Adrenal gland (tissue), 12 donors: ENCODE measurements around the gene CANX. TPM values are rescaled to one million over a fixed set of nuclear protein-coding genes. Genes with fewer than 3 reads are reported as not detected.
"Not testable (repeated sequence)": the region's sequence is repeated elsewhere in the genome, so short reads cannot be mapped to it uniquely, and the experiment has no call there.

Experiments
- DNase-seq, 7 donors: peaks; one replicate each; pipeline ENCODE4 v3.0.0-alpha.2; 2019 to 2020
- H3K27ac ChIP-seq, 5 donors: fragments of 200-600 bp; sonication (generic) in 4 of 5; 1 replicate in 3 of 5; 2 replicates in 2 of 5; pipeline versions ENCODE4 v1.5.1 to v1.8.0; 2016 to 2020; ENCODE audit warnings: mild to moderate bottlenecking in 1 of 5
- H3K27me3 ChIP-seq: fragments of 200-600 bp; 2 replicates; pipeline ENCODE4 v1.8.0; 2021
- H3K36me3 ChIP-seq, 2 donors: fragments of 200-600 bp; replicated peaks in 1 of 2; 1 replicate in 1 of 2; 2 replicates in 1 of 2; pipeline versions ENCODE4 v1.5.1 to v1.8.0; 2018 to 2022
- H3K4me1 ChIP-seq, 2 donors: fragments of 200-600 bp; replicated peaks in 1 of 2; 1 replicate in 1 of 2; 2 replicates in 1 of 2; pipeline versions ENCODE4 v1.5.1 to v1.8.0; 2018 to 2021
- H3K4me3 ChIP-seq, 4 donors: fragments of 200-600 bp; sonication (generic) in 3 of 4; one replicate each; pipeline ENCODE4 v1.5.1; 2016 to 2018
- H3K9me3 ChIP-seq, 3 donors: fragments of 200-600 bp; sonication (generic) in 1 of 3; replicated peaks in 1 of 3; 1 replicate in 2 of 3; 2 replicates in 1 of 3; pipeline versions ENCODE4 v1.5.1 to v1.8.0; 2016 to 2021
- POLR2A ChIP-seq, 2 donors: fragments of 450-650 bp; IDR thresholded peaks; one replicate each; pipeline ENCODE4 v1.6.1; 2017; ENCODE audit warnings: antibody characterized with exemption in 2 of 2, mild to moderate bottlenecking in 2 of 2, moderate library complexity in 1 of 2
- WGBS, 4 donors: extraction: QIAGEN DNeasy Blood & Tissue Kit in 2 of 4; methylation state at CpG; one replicate each; pipeline versions ENCODE4 v1.1.5 to v1.1.7; 2013 to 2017; 5-methylcytosine and 5-hydroxymethylcytosine counted together
- intact Hi-C, 2 donors: fragments of 100-400 bp; cut with DNase I; formaldehyde crosslinking; loops; one replicate each; pipeline versions ENCODE4 v1.14.1 to v1.15.0; 2022 to 2023
- polyA plus RNA-seq, 3 donors: library from polyadenylated mRNA; stranded (reverse); fragments of 200-250 nt in 2 of 3; fragments of 350-450 nt in 1 of 3; fragmentation: Illumina TruSeq in 1 of 3; extraction: RNeasy Lipid Tissue Mini Kit (QIAGEN cat#74804) in 1 of 3; gene quantifications; one replicate each; pipeline ENCODE4 v1.2.3, GENCODE V29; 2013 to 2014
- total RNA-seq, 9 donors: library from RNA; depleted of rRNA in 4 of 9; stranded (reverse); fragments of >200 nt in 4 of 9; fragments of 120-200 nt in 1 of 9; fragmentation: NEBNext Ultra II Directional in 1 of 9; extraction: Animal tissue kit (Norgen Biotek cat#: 25700) in 1 of 9; gene quantifications; one replicate each; pipeline versions ENCODE4 v1.1.0 to v1.2.4, GENCODE V29; 2013 to 2023
- TF ChIP-seq, protein P1 (sequence below), 6 experiments: fragments of 450-650 bp in 4 of 6; fragments of 200-600 bp in 2 of 6; sonication (generic) in 1 of 6; IDR thresholded peaks; 1 replicate in 5 of 6; 2 replicates in 1 of 6; pipeline versions ENCODE4 v1.5.1 to v1.8.0; 2016 to 2021; ENCODE audit warnings: antibody characterized with exemption in 6 of 6, mild to moderate bottlenecking in 2 of 6, moderate library complexity in 1 of 6
- donor health status: healthy with polysubstance abuse.
- donor health status: Bipolar disorder and iron deficiency.
- donor health status: DM: yes; HTN: yes; CAD: no.
- donor health status: DM: no; HTN: no; CAD: no.
- donor health status: DM: no; HTN: no; CAD: no.
- donor health status: DM: yes; HTN: yes; CAD: no.

The CANX gene
- total and polyA plus RNA-seq, 12 donors: 80.0 to 1,022 (median 394) TPM

DNA sequence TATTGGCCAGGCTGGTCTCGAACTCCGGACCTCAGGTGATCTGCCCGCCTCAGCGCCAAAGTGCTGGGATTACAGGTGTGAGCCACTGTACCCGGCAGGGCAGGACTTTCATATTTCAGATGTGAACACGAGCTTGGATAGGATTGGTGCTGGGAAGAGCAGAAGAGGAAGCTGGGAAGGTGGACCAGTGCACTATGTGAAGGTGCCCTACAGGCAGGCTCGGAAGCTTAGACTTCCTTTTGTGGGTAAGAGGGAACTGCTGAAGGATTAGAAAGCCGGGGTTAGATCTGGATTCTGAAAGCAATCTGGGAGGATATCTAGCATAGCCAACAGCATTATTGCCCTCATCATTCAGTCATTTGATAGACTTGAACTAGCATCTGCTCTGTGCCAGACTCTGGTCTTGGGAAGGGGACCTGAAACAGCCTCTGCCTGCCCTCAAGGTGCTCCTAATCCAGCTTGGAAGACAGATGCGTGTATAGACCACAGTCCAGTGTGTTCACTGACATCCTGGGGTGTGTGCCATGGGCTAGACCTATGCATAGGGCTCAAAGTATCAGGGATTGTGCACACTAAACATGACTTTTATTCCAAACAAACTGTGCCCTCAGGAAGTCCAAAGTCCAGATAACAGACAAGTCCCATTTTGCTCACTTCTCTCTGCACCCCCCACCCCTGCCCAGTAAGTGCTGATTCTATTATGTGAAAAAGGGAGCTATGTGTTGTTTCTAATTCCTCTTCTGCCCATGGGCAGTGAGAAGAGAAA is 18.6 kb upstream of the CANX start:
- H3K4me3 ChIP-seq: no peak overlapping the region
- peaks cover 15 to 17% of the 10 kb centered on the region in 2 donors for H3K4me1 ChIP-seq
- 88 to 94% (median 91%) methylated on average over 7 to 9 of the region's 9 CpGs for WGBS, 4 donors
- no peaks in the 10 kb centered on the region for H3K9me3 ChIP-seq
- H3K36me3 ChIP-seq: no peaks in the 10 kb centered on the region
- intact Hi-C loops: no loop called here
- no peaks in the 10 kb centered on the region for H3K27me3 ChIP-seq
- H3K27ac ChIP-seq: no peak overlapping the region
- no peak for TF ChIP-seq POLR2A (IDR thresholded peaks at IDR 0.05)
- TF ChIP-seq, protein P1, sequence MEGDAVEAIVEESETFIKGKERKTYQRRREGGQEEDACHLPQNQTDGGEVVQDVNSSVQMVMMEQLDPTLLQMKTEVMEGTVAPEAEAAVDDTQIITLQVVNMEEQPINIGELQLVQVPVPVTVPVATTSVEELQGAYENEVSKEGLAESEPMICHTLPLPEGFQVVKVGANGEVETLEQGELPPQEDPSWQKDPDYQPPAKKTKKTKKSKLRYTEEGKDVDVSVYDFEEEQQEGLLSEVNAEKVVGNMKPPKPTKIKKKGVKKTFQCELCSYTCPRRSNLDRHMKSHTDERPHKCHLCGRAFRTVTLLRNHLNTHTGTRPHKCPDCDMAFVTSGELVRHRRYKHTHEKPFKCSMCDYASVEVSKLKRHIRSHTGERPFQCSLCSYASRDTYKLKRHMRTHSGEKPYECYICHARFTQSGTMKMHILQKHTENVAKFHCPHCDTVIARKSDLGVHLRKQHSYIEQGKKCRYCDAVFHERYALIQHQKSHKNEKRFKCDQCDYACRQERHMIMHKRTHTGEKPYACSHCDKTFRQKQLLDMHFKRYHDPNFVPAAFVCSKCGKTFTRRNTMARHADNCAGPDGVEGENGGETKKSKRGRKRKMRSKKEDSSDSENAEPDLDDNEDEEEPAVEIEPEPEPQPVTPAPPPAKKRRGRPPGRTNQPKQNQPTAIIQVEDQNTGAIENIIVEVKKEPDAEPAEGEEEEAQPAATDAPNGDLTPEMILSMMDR (IDR thresholded peaks at IDR 0.05): no peak
- DNase-seq: no peak

DNA sequence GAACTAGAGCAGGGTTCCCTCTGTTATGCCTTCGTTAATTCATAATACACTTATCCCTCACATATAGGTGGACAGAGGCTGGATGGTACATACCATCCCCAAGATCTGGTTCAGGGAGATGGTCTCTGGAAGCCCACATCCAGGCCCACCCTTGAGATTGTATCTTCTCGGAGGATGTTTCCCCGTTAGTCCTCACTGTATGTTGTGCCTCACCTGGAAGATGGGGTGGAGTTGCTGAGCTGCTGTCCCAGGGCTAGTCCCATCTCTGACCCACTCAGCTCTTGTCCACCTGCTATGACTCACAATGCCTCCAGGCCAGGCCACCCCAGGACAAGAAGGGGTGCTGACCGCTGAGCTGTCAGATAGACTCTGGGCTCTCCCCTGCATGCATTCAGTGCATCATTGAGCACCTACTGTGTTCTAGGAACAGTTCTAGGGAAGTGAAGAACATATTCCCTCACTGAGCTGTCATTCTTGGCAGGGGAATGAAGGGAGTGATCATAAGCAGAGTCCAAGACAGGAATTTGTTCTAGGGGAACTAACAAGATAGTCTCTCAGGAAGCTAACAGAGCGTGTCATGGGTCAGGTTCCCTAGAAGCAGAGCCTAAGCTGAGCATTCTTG is 17.9 kb upstream of the CANX start, which contains the start of gene CBY3:
TSS of gene CBY3 (minus strand) at position 255 of the 622 bp plus-strand sequence. CDS start at position 139, 116 bp downstream.
- Histone ChIP-seq H3K9me3 (no peaks in the 10 kb centered on the region), H3K36me3 (no peaks in the 10 kb centered on the region), H3K4me3 (no peak within 1 kb of the TSS), H3K27me3 (no peaks in the 10 kb centered on the region), H3K4me1 (peaks cover 15 to 17% of the 10 kb centered on the region in 2 donors), H3K27ac (no peak within 1 kb of the TSS)
- TF ChIP-seq POLR2A (IDR thresholded peaks at IDR 0.05): no peak
- TF ChIP-seq, protein P1 (IDR thresholded peaks at IDR 0.05): no peak
- 89 to 93% (median 92%) methylated on average over 5 of the region's 5 CpGs for WGBS, 4 donors
- intact Hi-C loops: no loop called here
- DNase-seq: no peak

DNA sequence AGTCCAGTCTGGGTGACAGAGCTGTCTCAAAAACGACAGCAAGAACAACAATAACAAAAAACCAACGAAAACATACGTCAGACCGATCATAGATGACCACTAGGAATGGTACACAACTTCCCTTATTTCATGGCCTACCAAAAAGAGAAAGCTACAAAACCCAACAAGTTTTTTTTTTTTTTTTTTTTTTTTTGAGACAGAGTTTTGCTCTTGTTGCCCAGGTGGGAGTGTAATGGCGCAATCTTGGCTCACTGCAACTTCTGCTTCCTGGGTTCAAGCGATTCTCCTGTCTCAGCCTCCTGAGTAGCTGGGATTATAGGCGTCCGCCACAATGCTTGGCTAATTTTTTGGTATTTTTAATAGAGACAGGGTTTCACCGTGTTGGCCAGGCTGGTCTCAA is 9.6 kb upstream of the CANX start:
- H3K4me3 ChIP-seq, H3K9me3 ChIP-seq, H3K36me3 ChIP-seq, H3K27me3 ChIP-seq, intact Hi-C loops, H3K27ac ChIP-seq, H3K4me1 ChIP-seq, DNase-seq: not testable (repeated sequence)
- WGBS, 4 donors: 85 to 92% (median 87%) methylated on average over 9 of the region's 9 CpGs

DNA sequence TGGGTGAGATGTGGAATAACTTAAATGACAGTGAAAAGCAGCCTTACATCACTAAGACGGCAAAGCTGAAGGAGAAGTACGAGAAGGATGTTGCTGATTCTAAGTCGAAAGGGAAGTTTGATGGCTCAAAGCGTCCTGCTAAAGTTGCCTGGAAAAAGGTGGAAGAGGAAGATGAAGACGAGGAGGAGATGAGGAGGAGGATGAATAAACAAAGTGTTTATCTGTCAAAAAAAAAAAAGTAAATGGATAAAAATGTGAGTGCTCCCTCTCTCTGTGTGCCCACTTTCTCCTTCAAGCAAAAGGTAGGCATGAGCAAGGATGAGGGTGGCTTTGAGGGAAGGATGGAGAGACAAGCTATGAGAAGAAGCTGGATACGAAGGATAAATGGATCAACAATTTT is 4.2 kb upstream of the CANX start:
- WGBS, 4 donors: 82 to 88% (median 84%) methylated on average over 6 of the region's 6 CpGs
- H3K27ac ChIP-seq: no peak overlapping the region

More for the DNA sequence above, 4.2 kb upstream of the CANX start:
- no peak for DNase-seq
- H3K4me3 ChIP-seq: no peak overlapping the region
- H3K36me3 ChIP-seq: no peaks in the 10 kb centered on the region
- no peaks in the 10 kb centered on the region for H3K9me3 ChIP-seq
- no peaks in the 10 kb centered on the region for H3K27me3 ChIP-seq
- TF ChIP-seq, protein P1 (IDR thresholded peaks at IDR 0.05): no peak
- TF ChIP-seq POLR2A (IDR thresholded peaks at IDR 0.05): no peak
- intact Hi-C loops: no loop called here
- peaks cover 5 to 10% of the 10 kb centered on the region in 2 donors for H3K4me1 ChIP-seq
